ENCODE measurements around the gene ZCWPW1. TPM values are rescaled to one million over a fixed set of nuclear protein-coding genes. Genes with fewer than 3 reads are reported as not detected.
A peak's percentile ranks its signal among the peaks of the same experiment; 100 is the strongest.

The ZCWPW1 gene
- total and polyA plus RNA-seq, 2 of the 8 experiments (the other 6 are each of a cell fraction or from before 2014, with no cell fraction given), result 0.51 to 1.4 TPM

DNA sequence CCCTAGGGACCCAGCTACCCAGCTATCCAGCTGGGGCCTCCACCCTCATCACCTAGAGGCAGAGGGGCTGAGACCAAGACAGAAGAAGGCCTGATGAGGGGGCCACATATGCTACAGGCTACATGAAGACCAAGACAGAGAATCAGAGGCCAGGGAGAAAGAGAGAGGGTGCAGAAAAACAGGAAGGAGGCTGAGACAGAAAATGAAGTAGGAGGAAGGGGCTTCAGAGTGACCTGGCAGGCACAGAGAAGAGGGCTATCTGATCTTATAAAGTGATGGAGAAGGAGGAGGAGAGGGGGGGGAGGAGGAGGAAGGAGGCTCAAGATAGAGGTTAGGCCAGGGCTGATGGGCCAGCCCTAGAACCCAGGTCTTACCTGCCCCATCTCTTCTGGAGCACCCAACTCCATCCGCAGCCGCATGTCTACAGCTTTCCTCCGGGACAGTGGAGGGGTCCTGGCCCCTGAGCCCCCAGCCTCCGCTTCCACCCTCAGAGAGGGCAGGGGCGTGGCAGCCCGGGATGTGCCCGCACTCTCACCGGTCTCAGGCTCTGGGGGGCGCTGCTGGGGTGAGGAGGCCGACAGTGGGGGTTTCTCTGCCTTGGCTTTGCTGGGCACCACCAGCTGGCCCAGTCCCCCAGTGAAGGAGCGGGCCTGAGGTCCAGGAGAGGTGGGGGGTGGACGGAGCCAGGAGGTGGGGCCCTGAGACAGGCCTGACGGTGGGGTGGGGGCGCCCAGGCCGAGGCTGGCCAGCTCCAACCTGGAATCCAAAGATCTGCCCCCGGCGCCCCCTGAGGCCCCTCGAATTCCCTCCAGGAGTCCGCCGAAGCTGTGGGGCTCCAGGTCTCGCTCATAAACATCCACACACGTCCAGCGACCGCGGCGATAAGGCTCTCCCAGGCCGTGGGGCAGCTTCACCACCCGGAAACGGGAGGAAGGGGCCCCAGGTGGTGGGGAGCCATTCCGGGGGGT lies 48.7 kb upstream of the ZCWPW1 start:
- Histone ChIP-seq H3K9ac (replicated peaks in 1 of 4; ENCODE audit: extremely low read depth in 1 of 4, low read depth in 3 of 4, low read length in 3 of 4) (no peak overlapping the region), H2AFZ (ENCODE audit: low read length) (no peak overlapping the region), H3K23me2 (ENCODE audit: low read depth, low read length) (peaks cover 3% of the 10 kb centered on the region; the same call in 1 of the 2 replicates), H3K27me3 (replicated peaks in 1 of 4; ENCODE audit: control insufficient read depth in 3 of 4, extremely low read depth in 1 of 4, insufficient read depth in 3 of 4, low read length in 3 of 4) (no peaks in the 10 kb centered on the region), H3K56ac (replicated peaks; ENCODE audit: insufficient read length, low read depth, low read length) (no peak overlapping the region), H4K91ac (replicated peaks; ENCODE audit: insufficient read length, low read length) (no peak overlapping the region), H3K4ac (replicated peaks; ENCODE audit: insufficient read length, low read depth, low read length) (no peak overlapping the region), H3K36me3 (ENCODE audit: control insufficient read depth in 2 of 4, insufficient read depth in 4 of 4, low read length in 3 of 4) (peaks cover 0 to 3% (median 0%) of the 10 kb centered on the region in 4 experiments; a peak in 1 of 8 replicates), H3K4me3 (ENCODE audit: extremely low read depth in 1 of 4, insufficient read depth in 2 of 4, low read depth in 3 of 4, low read length in 4 of 4) (peak overlapping the region in 3 of 4 experiments; percentile 22 to 86 (median 78); a peak in 7 of 8 replicates), H3K79me2 (ENCODE audit: control insufficient read depth in 1 of 2, insufficient read depth in 2 of 2, low read length in 2 of 2) (no peaks in the 10 kb centered on the region), H3K4me2 (ENCODE audit: insufficient read depth in 1 of 2, low read depth in 2 of 2, low read length in 2 of 2) (peak overlapping the region; percentile 81 to 83), H3K79me1 (ENCODE audit: low read depth, low read length) (no peaks in the 10 kb centered on the region; the same call in 1 of the 2 replicates), H4K5ac (ENCODE audit: insufficient read length, low read depth, low read length) (no peak overlapping the region), H2AK5ac (ENCODE audit: low read depth, low read length) (no peak overlapping the region), H2BK20ac (ENCODE audit: low read length) (no peak overlapping the region), H3K9me3 (ENCODE audit: insufficient read depth in 2 of 2, low read depth in 1 of 2, low read length in 1 of 2) (no peaks in the 10 kb centered on the region), H2BK15ac (ENCODE audit: low read length) (no peak overlapping the region), H2BK120ac (replicated peaks; ENCODE audit: low read depth, low read length) (no peak overlapping the region), H2BK5ac (ENCODE audit: low read depth, low read length) (no peak overlapping the region), H3K27ac (ENCODE audit: low read depth, low read length) (no peak overlapping the region), H2BK12ac (ENCODE audit: low read depth, low read length) (no peak overlapping the region), H3K14ac (ENCODE audit: insufficient read length) (no peak overlapping the region), H3K18ac (ENCODE audit: extremely low read depth, low read length) (no peak overlapping the region; the same call in 1 of the 2 replicates), H4K8ac (ENCODE audit: extremely low read depth, insufficient read depth, low read length) (peak overlapping the region; percentile 31; the same call in 1 of the 2 replicates), H3K23ac (ENCODE audit: insufficient read length) (no peak overlapping the region), H4K20me1 (replicated peaks in 1 of 2; ENCODE audit: control insufficient read depth in 1 of 2, insufficient read depth in 2 of 2, low read length in 2 of 2) (no peaks in the 10 kb centered on the region), H3K4me1 (replicated peaks in 1 of 4; ENCODE audit: control insufficient read depth in 3 of 4, insufficient read depth in 4 of 4, low read length in 3 of 4) (peaks cover 0 to 17% (median 8%) of the 10 kb centered on the region in 4 experiments; a peak in 6 of 7 replicates)
- FAIRE-seq, result no peak
- DNase-seq (ENCODE audit: low read depth in 1 of 2, low spot score in 2 of 2), result peak in 1 of 2 experiments; percentile 80
- 56% methylated on average over 16 of the region's 30 CpGs; no CpG with 5 or more reads in 1 of the 2 experiments for WGBS, 2 experiments (ENCODE audit: extremely low coverage in 1 of 2, insufficient coverage in 1 of 2, insufficient read length in 1 of 2, insufficient replicate concordance in 2 of 2, low coverage in 1 of 2, low lambda C conversion rate in 2 of 2, missing lambda C conversion rate in 1 of 2)
- POLR2A ChIA-PET (ENCODE audit: partially characterized antibody), result interaction anchor here (0.6 to 4.3 kb wide), 7 partner anchors 18 to 171 kb away, joined by 3 to 20 read pairs (median 3); partner anchors contain the start of genes MEPCE, PCOLCE and ZCWPW1
- CTCF ChIA-PET (ENCODE audit: partially characterized antibody), result interaction anchor here (0.6 to 11.3 kb wide), 17 partner anchors 10 to 602 kb away, joined by 3 to 152 read pairs (median 4); partner anchors contain the start of genes AGFG2, FBXO24, LRCH4 and SPACDR
- TF ChIP-seq EZH2 (IDR thresholded peaks at IDR 0.05; ENCODE audit: low read depth, low read length, severe bottlenecking) (no peak), GABPA (IDR thresholded peaks at IDR 0.05; ENCODE audit: borderline replicate concordance, insufficient read depth, low read length) (no peak), SP1 (IDR thresholded peaks at IDR 0.05; ENCODE audit: low read depth, low read length) (no peak), BCL11A (IDR thresholded peaks at IDR 0.05; ENCODE audit: low read depth in 2 of 2, low read length in 2 of 2) (no peak), KDM1A (IDR thresholded peaks at IDR 0.05; ENCODE audit: borderline replicate concordance, low read length) (no peak), SIN3A (conservative IDR thresholded peaks at IDR 0.05 in 1 of 2, IDR thresholded peaks at IDR 0.05 in 1 of 2; ENCODE audit: low read depth in 1 of 2, low read length in 2 of 2) (0 out of 4 replicates have a peak, but pooled peaks of 1 of the 2 experiments have one; percentile 60), CREB1 (IDR thresholded peaks at IDR 0.05) (no peak), RAD21 (IDR thresholded peaks at IDR 0.05 in 1 of 2, conservative IDR thresholded peaks at IDR 0.05 in 1 of 2; ENCODE audit: low read depth in 2 of 2, low read length in 2 of 2) (peak; percentile 23 to 42; a peak in 3 of 4 replicates), JUN (IDR thresholded peaks at IDR 0.05; ENCODE audit: low read depth, low read length) (no peak), RFX5 (IDR thresholded peaks at IDR 0.05; ENCODE audit: borderline replicate concordance, low read depth, low read length) (no peak)
